Measurements from ENCODE around the gene CDC42BPB.

- TF ChIP-seq POLR2A (IDR thresholded peaks at IDR 0.05; ENCODE audit: low read depth, low read length): no peak
- TF ChIP-seq TAF1 (IDR thresholded peaks at IDR 0.05; ENCODE audit: low read depth, low read length): no peak
- no peak for TF ChIP-seq POLR2AphosphoS5 (IDR thresholded peaks at IDR 0.05; ENCODE audit: low read depth, low read length)
Observed at GRCh38 chr14:102891556-102891955, 165.8 kb downstream of the CDC42BPB start.
